GM19324 (cell line): ENCODE data around the gene EPHA2.

ENCODE experiments used
- ATAC-seq: cut with Tn5 transposase; IDR thresholded peaks from one replicate; pipeline ENCODE4 v1.9.1; 2021; ENCODE audit warnings: mild to moderate bottlenecking, moderate library complexity; ENCODE audit not compliant: unreplicated experiment, low FRiP score

Gene EPHA2

DNA sequence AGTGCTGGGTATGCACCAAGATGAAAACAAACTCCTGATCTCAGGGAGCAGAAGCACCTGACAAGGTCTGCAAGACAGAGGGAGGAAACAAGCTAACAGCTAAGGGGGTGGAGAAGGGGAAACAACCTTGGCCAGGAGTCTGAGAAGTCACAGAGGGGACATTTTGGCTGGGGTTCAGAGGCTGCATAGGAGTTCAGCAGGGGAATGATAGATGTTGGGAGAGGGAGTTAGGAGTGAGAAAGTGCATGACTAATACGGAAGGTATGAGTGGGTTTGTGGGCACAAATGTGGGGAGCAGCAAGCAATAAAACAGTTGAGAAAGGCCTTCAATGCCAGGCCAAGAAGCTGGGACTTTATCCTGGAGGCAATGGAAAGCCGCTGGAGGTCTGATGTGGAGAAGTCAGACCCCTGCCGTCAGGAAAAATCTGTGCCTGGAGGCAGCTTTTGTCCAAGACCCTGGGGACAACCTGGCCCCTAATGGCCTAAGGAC is 16.4 kb downstream of the EPHA2 start:
- no peak for ATAC-seq

DNA sequence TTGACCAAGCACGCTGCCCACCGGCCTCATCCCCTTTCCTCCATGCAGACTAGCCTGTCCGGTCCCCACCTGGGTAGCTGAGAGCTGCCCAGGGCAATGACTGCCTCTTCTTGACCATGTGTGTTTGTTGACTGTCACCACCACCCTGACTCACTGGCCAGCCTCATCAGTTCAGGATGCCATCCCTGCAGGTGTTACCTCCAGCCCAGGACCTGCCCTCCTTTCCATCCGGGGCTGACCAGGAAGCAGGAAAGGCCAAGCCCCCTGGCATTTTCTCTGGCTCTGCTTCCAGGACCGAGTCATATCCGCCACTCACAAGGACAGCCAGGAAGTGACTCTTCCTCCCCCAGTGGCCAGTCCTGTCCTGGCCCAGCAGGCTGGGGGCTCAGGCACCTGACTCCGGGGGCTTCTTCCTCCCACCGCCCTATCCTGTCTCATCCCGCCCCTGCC is 17.1 kb downstream of the EPHA2 start:
- ATAC-seq = no peak

DNA sequence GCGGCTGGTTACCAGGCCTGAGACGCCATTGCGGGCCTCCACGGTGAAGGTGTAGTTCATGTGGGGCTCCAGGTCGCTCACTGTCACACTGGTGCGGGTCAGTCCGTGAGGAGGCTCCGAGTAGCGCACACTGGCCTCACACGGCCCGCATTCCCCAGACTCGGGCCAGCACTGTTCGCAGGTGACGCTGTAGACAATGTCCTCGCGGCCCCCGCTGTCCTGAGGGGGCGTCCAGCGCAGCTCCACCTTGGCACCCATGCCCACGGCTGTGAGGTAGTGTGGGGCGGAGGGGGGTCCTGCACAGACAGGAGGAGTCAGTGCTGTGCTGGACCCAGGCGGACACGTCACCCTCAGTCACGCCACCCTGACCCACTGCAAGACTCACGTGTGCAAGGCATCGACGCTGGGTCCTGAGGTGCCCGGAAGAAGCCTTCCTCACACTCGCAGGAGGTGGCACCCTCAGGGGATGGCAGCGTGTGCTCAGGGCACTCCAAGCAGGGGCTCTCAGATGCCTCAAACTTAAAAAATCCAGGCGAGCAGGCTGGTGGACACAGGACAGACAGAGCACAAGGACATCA is 17.9 kb downstream of the EPHA2 start:
- no peak for ATAC-seq

DNA sequence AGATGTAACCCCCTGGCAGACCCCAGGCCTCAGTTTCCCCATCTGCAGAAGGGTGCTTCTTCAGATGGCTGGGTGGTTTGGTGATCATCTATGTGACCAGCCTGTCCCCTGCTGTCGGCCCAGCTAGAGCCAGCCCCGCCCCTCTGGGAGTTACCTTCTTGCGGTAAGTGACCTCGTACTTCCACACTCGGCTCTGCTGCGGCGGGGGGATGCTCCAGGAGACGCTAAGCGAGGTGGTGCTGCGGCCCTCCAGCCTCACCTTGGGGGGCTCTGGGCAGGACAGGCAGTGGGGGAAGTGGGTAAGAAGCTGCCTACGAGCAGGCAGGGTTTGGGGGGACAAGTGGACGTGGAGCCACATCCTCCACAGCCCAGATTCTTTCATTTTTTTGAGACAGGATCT is 20.4 kb downstream of the EPHA2 start:
- no peak for ATAC-seq

DNA sequence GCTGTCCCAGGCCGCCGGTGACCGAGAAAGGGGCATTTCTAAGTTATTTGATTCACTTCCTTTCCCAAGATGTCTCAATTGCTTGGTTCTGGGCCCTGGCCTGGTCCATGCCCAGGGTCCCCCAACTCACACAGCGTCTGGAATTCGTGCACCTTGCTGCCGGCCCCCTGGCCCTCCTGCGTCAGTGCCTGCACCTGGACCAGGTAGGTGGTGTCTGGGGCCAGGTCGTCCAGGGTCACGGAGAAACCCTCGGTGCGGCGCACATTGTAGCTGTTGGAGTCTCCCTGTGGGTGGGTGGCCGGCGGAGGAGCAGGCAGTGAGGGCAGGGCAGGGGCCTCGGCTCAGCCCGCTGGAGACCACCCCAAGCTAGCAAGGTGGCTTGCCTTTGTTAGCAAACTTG is 21.0 kb downstream of the EPHA2 start:
- ATAC-seq = no peak

DNA sequence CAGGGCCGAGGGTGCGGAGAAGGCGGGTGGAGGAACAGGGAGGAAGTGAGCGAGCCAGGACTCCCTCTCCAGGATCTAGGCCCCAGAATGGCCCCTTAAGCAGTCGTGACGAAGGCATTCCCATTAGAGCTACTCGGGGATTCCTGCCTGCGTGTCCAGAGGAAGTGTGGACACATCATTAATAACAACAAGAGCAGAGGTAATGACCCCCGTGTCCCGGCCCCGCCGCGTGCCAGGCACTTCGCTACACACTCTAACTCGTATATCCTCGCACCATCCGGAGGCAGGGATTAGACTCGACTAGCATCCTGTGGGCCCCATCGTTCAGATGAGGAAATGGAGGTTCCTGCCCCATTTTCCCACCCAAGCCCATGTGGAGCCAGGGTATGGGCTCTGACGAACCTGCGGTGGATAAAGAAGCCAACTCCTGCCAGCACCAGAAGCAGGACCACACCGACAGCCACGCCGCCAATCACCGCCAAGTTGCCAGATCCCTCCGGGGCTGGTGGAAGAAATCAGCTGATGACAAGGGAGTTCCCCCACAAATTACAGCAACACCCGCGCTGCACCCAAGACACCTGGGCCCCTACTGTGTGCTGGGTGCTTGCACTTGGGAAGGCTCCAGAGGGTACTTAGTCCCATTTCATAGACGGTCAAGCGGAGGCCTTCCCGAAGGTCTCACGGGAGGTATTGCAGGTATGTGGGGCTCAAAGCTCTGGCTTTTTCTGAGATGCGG is 21.6 kb downstream of the EPHA2 start:
- no peak for ATAC-seq

DNA sequence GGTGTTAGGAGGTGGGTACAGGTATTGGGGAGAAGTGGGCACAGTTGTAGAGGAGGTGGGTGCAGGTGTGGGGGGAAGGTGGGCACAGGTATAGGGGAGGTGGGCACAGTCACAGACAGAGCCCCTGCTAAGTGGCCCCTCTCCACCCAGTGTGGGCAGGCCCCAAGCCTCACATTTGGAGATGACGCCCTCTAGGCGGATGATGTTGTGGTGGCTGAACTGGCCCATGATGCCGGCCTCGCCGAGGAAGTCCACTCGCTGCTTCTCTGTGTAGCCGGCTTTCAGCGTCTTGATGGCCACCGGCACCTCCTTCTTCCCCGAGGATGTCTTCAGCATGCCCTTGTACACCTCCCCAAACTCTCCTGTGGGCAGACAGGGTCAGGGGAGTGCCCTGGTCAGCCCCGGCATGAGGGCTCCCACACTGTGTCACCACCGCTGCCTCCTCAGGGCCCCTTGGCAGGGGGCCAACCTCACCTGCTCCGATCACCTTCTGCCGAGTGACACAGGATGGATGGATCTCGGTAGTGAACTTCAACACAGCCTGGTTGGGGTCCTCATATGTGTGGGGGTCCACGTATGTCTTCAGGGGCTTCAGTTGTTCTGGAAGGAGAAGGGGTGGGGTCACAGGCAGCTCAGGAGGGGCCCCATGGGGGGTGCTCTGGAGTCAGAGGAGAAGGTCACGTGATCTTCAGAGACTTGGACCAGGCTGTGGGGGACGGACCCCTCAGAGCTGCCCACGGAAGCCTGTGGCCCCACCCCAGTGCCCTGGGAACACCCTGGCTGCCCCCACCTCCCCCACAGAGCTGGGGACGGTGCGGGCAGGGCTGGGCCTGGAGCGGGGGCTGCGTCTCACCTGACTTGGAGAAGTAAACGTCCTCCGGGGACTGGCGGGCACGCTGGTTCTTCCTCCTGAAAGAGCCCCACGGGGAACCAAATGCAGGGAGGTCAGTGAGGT is 22.6 kb downstream of the EPHA2 start:
- ATAC-seq = no peak

DNA sequence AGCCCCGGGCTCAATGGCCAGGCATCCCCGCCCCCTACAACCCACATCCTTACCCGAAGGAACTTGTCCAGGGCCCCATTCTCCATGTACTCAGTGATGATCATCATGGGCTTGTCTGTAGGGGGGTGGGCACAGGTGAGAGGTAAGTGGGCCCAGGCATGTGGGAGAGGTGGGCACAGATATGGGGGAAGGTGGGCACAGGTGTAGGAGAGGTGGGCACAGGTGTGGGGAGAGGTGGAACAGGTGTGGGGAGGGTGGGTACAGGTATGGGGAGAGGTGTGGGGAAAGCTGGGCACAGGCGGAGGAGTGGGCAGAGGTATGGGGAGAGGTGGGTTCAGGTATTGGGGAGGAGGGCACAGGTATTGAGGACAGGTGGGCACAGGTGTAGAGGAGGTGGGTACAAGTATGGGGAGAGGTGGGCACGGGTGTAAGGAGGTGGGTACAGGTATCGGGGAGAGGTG is 23.5 kb downstream of the EPHA2 start:
- no peak for ATAC-seq

DNA sequence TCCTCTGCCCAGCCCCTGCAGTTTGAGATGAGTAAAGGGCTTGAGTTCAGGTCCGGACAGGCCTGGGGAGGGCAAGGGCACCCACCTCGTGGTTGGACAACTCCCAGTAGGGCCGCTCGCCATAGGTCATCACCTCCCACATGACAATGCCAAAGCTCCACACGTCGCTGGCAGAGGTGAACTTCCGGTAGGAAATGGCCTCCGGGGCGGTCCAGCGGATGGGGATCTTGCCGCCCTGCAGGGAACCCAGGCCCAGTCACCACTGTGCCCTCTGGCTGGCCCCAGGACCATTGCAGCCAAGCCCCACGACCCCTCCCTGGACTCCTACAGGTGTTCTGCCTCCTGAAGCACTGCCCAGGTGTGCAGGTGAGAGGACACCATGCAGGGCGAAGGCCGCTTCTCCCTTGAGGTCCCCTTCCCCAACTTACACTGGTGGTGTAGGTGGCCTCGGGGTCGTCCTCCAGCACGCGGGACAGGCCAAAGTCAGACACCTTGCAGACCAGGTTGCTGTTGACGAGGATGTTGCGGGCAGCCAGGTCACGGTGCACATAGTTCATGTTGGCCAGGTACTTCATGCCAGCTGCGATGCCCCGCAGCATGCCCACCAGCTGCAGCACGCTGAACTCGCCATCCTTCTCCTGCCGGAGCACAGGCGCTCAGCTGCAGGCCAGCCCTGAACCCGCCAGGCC is 24.1 kb downstream of the EPHA2 start:
- no peak for ATAC-seq

DNA sequence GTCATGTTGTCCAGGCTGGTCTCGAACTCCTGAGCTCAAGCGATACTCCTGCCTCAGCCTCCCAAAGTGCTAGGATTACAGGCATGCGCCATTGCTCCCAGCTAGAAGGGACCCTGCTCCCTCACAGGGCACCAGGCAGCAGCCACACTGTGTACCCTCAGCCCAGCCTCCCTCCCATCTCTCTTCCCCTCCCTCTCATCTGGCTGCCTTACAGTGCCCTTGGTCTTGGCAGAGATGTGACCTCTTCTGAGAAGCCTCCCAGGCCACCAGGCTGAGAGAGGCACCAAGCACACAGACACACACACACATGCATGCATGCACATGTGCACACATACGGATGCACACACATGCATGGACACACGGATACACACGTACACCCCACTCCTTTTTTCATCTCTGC is 25.0 kb downstream of the EPHA2 start:
- ATAC-seq = no peak

DNA sequence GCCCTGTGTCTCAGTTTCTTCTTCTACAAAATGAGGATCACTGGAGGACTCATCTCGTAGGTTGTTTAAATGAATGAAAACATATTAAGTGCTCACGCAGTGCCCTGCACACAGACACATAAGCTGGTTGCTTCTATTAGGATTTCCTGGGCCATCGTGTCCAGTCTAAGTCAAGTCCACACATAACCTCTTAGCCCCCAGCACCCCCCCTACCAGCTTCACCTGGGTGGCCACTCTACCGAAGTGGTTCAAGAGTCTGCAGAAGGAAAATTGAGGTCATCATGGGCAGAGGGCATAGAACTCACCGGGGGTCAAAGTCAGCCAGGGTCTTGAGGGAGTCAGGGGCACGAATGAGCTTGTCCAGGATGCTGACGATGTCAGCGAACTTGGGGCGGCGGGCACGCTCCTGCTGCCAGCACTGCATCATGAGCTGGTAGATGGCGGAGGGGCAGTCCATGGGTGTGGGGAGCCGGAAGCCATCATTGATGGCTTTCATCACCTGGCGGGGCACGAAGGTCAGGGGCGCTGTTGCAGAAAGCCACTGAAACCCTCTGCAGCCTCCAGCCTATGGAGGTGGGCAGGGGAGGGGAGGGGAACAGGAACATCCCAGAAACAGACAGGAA is 25.8 kb downstream of the EPHA2 start:
- ATAC-seq = no peak

DNA sequence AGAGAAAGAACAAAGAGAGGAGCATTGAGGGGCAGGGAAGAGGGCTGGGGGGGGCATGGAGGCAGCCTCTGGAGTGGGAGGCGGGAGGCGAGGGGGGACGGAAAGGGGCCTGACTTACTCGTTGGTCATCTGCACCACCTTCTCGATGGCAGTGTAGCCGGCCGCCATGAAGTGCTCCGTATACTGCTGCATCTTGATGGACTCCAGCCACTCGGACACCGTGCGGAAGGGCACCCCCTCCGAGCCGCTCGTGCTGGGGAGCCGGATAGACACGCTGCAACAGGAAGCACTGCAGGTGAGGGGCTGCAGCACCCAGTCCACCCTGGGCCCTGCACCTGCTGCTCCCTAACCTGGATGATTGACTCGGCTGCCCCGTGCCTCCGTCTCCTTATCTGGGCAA is 26.6 kb downstream of the EPHA2 start:
- no peak for ATAC-seq

DNA sequence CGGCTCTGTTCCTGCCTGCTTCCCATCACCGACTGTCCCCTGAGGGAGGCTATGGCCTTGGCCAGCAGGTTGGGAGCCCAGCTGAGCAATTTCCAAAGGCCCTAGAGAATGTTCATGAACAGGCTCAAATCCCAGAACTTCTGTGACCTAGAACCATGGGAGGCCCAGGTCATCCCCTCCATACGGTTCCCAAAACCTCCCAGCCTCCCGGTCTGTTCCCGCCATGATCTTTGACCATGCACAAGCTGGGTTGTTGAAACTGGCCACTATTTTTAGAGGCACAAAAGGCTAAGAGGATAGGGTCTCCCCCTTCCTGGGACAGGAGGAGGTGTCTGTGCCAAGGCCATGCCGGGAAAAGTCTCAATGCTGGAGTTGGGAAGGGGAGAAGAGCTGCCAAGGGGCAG is 27.5 kb downstream of the EPHA2 start:
- no peak for ATAC-seq

DNA sequence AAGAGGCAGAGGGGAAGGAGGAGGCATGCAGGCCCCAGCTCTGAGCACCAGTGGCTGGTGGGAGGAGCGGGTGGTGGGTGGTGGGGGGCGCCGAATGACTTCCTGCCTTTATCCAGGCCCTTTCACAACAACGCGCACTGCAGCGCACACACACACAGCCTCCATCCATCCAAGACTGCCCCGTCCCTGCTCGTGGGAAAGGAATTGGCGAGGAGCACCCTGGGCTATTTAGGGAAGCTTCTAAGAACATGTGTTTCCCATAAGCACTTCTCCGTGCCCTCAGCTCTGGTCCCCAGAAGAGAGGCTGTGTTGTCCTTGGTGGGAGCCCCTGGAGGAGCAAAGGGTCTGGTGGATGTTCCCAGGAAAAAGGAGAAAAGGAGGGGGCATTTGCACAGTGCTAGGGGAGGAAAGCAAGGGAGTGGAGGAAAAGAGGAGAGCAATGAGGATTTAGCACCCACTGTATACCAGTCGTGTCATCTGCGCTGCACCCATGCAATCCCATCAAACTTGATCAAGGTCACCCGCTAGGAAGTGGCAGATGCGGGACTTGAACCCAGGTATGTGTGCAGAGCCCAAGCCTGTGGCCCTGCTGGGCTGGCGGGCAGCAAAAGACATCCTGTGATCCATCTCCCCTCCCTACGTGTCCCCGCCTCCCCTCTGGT is 28.1 kb downstream of the EPHA2 start:
- ATAC-seq = no peak

DNA sequence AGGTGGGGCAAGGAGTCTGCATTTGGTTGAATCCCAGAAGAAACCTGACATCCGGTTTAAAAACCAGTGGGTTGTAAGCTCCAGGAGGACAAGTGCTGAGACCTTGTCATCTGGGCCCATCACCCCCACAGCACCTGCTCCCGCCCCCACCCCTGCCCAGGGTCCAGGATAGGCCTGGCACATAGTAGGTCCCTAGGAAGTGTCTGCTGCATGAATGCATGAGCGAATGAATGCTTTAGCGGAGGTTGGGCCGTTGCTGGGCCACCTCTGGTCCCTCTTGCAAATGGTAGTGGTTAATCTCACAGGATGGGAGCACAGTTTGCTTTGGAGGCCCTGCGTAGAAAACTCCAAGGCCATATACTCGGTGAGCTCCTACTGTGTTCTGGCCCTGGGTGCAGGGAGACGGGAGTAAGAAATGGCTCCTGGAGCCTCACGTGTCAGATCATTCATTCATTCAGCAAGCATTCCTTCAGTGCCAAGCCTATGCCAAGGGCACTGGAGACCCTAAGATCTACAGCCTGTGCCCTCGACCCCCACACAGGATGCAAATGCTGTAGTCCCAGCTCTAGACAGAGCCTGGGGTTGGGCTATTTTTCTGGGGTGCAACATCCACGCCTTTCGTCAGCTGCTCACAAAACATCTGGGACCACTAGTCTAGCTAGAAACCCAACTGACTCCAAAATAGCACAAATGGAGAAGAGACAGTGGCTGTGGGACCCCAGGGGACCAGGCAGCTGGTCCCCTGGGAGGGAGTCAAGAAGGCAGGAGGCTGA is 28.9 kb downstream of the EPHA2 start:
- ATAC-seq = no peak

DNA sequence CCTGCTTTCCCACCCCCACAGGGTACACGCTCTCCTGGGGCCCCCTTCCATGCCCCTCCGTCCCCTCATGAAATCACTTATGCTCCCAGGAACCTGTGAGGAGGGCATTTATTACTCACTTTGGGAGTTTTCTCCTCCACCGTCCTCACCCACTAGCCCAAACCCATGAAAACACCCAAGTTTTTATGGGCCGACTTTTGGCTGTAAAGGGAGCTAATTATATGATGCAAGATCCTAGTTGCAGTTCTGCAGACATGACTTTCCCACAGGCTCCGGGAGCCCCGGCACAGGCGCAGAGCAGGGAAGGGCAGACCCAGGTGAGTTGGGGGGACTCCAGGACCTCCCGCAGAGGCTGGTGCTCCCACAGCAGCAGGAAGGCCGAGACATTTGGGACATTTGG is 29.7 kb downstream of the EPHA2 start:
- no peak for ATAC-seq

DNA sequence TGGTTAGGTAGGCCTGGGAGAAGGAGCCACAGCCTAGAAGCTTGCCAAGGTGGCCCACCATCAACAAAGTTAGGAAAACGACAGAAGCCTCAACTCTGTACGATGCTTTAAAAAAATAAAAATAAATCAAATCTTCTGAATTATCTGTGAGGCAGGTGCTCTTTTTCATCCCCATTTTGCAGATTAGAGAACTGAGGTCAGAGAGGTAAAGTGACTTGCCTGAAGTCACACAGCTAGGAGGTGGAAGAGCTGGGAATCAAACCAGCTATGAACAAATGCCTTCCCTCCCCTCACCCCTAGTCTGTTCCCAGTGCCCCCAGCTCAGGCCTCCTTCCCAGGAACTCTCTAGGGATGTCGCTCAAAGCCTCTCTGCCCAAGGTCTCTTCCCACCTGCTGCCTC is 30.4 kb downstream of the EPHA2 start:
- no peak for ATAC-seq

DNA sequence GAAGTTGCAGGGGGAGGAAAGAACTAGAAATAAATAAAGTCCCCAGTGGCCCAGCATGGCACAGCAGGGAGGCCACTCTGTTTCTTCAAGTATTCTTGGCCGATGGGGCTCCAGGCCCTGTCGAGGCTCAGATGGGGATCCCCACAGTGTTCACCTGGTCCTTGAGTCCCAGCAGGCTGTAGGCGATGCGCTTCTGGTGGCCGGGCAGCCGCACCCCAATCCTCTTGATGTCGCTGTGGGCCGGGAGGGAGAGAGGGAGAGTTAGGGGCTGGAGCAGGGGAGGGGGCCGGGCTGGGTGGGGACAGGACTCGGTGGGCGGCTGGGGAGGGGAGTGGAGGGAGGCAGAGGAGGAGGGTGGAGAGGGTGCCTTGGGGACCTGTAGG is 30.8 kb downstream of the EPHA2 start:
- ATAC-seq = no peak
